HL-60 (cell line): Measurements from ENCODE around the gene PRKAR1B.

Experiments used
- POLR2AphosphoS5 ChIP-seq: IDR thresholded peaks from 2 replicates; pipeline ENCODE4 v1.6.1; 2012; ENCODE audit warnings: low read depth
- SPI1 ChIP-seq: IDR thresholded peaks from 2 replicates; pipeline ENCODE4 v1.6.1; 2012; ENCODE audit warnings: low read depth, mild to moderate bottlenecking, borderline replicate concordance
- TF ChIP-seq, protein P1 (sequence below): IDR thresholded peaks from one replicate; pipeline ENCODE4 v1.5.1; 2011; ENCODE audit warnings: low read length, control low read depth, inconsistent platforms; ENCODE audit not compliant: insufficient read depth
- TF ChIP-seq, protein P2 (sequence below): IDR thresholded peaks from 2 replicates; pipeline ENCODE4 v1.6.1; 2012; ENCODE audit warnings: low read depth; ENCODE audit not compliant: insufficient replicate concordance

- TF ChIP-seq, protein P1, sequence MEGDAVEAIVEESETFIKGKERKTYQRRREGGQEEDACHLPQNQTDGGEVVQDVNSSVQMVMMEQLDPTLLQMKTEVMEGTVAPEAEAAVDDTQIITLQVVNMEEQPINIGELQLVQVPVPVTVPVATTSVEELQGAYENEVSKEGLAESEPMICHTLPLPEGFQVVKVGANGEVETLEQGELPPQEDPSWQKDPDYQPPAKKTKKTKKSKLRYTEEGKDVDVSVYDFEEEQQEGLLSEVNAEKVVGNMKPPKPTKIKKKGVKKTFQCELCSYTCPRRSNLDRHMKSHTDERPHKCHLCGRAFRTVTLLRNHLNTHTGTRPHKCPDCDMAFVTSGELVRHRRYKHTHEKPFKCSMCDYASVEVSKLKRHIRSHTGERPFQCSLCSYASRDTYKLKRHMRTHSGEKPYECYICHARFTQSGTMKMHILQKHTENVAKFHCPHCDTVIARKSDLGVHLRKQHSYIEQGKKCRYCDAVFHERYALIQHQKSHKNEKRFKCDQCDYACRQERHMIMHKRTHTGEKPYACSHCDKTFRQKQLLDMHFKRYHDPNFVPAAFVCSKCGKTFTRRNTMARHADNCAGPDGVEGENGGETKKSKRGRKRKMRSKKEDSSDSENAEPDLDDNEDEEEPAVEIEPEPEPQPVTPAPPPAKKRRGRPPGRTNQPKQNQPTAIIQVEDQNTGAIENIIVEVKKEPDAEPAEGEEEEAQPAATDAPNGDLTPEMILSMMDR: no peak
- TF ChIP-seq POLR2AphosphoS5 (no peak), SPI1 (no peak)
- TF ChIP-seq, protein P2, sequence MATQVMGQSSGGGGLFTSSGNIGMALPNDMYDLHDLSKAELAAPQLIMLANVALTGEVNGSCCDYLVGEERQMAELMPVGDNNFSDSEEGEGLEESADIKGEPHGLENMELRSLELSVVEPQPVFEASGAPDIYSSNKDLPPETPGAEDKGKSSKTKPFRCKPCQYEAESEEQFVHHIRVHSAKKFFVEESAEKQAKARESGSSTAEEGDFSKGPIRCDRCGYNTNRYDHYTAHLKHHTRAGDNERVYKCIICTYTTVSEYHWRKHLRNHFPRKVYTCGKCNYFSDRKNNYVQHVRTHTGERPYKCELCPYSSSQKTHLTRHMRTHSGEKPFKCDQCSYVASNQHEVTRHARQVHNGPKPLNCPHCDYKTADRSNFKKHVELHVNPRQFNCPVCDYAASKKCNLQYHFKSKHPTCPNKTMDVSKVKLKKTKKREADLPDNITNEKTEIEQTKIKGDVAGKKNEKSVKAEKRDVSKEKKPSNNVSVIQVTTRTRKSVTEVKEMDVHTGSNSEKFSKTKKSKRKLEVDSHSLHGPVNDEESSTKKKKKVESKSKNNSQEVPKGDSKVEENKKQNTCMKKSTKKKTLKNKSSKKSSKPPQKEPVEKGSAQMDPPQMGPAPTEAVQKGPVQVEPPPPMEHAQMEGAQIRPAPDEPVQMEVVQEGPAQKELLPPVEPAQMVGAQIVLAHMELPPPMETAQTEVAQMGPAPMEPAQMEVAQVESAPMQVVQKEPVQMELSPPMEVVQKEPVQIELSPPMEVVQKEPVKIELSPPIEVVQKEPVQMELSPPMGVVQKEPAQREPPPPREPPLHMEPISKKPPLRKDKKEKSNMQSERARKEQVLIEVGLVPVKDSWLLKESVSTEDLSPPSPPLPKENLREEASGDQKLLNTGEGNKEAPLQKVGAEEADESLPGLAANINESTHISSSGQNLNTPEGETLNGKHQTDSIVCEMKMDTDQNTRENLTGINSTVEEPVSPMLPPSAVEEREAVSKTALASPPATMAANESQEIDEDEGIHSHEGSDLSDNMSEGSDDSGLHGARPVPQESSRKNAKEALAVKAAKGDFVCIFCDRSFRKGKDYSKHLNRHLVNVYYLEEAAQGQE: no peak
Observed at GRCh38 chr7:741850-742249, 14.8 kb upstream of the PRKAR1B start.
